H9 (cell line): ENCODE results near the gene WDR81. TPM values are rescaled to one million over a fixed set of nuclear protein-coding genes. Genes with fewer than 3 reads are reported as not detected.

ENCODE experiments used
- DNase-seq: peaks from one replicate; pipeline ENCODE4 v3.0.0-alpha.2; 2017
- H2AFZ ChIP-seq: one replicate; pipeline ENCODE4 v1.6.1; 2013; ENCODE audit warnings: mild to moderate bottlenecking, low read length, control low read depth, moderate library complexity
- H2AK5ac ChIP-seq: 2 replicates; pipeline ENCODE4 v1.6.1; 2013; ENCODE audit warnings: low read length, control low read depth, mixed read lengths; ENCODE audit not compliant: insufficient read length
- H2BK120ac ChIP-seq: one replicate; pipeline ENCODE4 v1.6.1; 2013; ENCODE audit warnings: low read depth, mild to moderate bottlenecking, low read length, control low read depth, inconsistent platforms; ENCODE audit not compliant: poor library complexity, severe bottlenecking
- H2BK12ac ChIP-seq: 2 replicates; pipeline ENCODE4 v1.6.1; 2013; ENCODE audit warnings: low read length, control low read depth, mixed read lengths, low read depth; ENCODE audit not compliant: insufficient read length
- H2BK15ac ChIP-seq: 2 replicates; pipeline ENCODE4 v1.6.1; 2013; ENCODE audit warnings: low read depth, low read length, control low read depth
- H2BK20ac ChIP-seq: one replicate; pipeline ENCODE4 v1.6.1; 2013; ENCODE audit warnings: low read depth, mild to moderate bottlenecking, low read length, control low read depth, inconsistent platforms; ENCODE audit not compliant: poor library complexity, severe bottlenecking
- H2BK5ac ChIP-seq: 2 replicates; pipeline ENCODE4 v1.6.1; 2013; ENCODE audit warnings: low read length, control low read depth, mixed read lengths; ENCODE audit not compliant: insufficient read length
- H3K14ac ChIP-seq: 2 replicates; pipeline ENCODE4 v1.6.1; 2013; ENCODE audit warnings: low read length, control low read depth; ENCODE audit not compliant: insufficient read depth
- H3K18ac ChIP-seq: 2 replicates; pipeline ENCODE4 v1.6.1; 2013; ENCODE audit warnings: low read depth, mild to moderate bottlenecking, mixed read lengths, low read length, control low read depth; ENCODE audit not compliant: insufficient read length
- H3K23ac ChIP-seq: 2 replicates; pipeline ENCODE4 v1.6.1; 2013; ENCODE audit warnings: low read length, control low read depth, mixed read lengths, low read depth; ENCODE audit not compliant: insufficient read length
- H3K23me2 ChIP-seq: 2 replicates; pipeline ENCODE4 v1.6.1; 2013; ENCODE audit warnings: low read depth, mild to moderate bottlenecking, mixed read lengths, low read length, control low read depth; ENCODE audit not compliant: insufficient read length, poor library complexity, severe bottlenecking
- H3K27ac ChIP-seq: 2 replicates; pipeline ENCODE4 v1.5.1; 2013; ENCODE audit warnings: low read length, control low read depth, mixed read lengths, low read depth; ENCODE audit not compliant: insufficient read length
- H3K27me3 ChIP-seq: 2 replicates; pipeline ENCODE4 v1.6.1; 2013; ENCODE audit warnings: low read length, control low read depth, inconsistent platforms; ENCODE audit not compliant: insufficient read depth
- H3K4ac ChIP-seq: 2 replicates; pipeline ENCODE4 v1.6.1; 2013; ENCODE audit warnings: low read depth, mild to moderate bottlenecking, control low read depth, inconsistent platforms, low read length, moderate library complexity
- H3K4me1 ChIP-seq: 2 replicates; pipeline ENCODE4 v1.6.1; 2013; ENCODE audit warnings: low read length, control low read depth, inconsistent platforms; ENCODE audit not compliant: insufficient read depth
- H3K4me2 ChIP-seq: 2 replicates; pipeline ENCODE4 v1.6.1; 2013; ENCODE audit warnings: low read length, control low read depth, mixed read lengths; ENCODE audit not compliant: insufficient read length, insufficient read depth
- H3K56ac ChIP-seq: 2 replicates; pipeline ENCODE4 v1.6.1; 2013; ENCODE audit warnings: low read depth, mild to moderate bottlenecking, mixed read lengths, low read length, control low read depth; ENCODE audit not compliant: insufficient read length
- H3K79me1 ChIP-seq: 2 replicates; pipeline ENCODE4 v1.6.1; 2013; ENCODE audit warnings: low read depth, mild to moderate bottlenecking, moderate library complexity, low read length, control low read depth, inconsistent platforms; ENCODE audit not compliant: insufficient read depth, poor library complexity, severe bottlenecking
- H3K79me2 ChIP-seq: 2 replicates; pipeline ENCODE4 v1.6.1; 2013; ENCODE audit warnings: low read length, control low read depth, inconsistent platforms; ENCODE audit not compliant: insufficient read depth
- H3K9ac ChIP-seq: 2 replicates; pipeline ENCODE4 v1.6.1; 2013; ENCODE audit warnings: low read length, control low read depth, mixed read lengths; ENCODE audit not compliant: insufficient read length; ENCODE audit errors: extremely low read depth
- H3K9me3 ChIP-seq: one replicate; pipeline ENCODE4 v1.6.1; 2013; ENCODE audit warnings: low read depth, low read length, inconsistent platforms; ENCODE audit not compliant: control insufficient read depth
- H3T11ph ChIP-seq: one replicate; pipeline ENCODE4 v1.6.1; 2013; ENCODE audit warnings: mild to moderate bottlenecking, low read length, control low read depth, inconsistent platforms
- H4K20me1 ChIP-seq: one replicate; pipeline ENCODE4 v1.6.1; 2013; ENCODE audit not compliant: control insufficient read depth, insufficient read length, insufficient read depth
- H4K5ac ChIP-seq: 2 replicates; pipeline ENCODE4 v1.6.1; 2013; ENCODE audit warnings: low read depth, mild to moderate bottlenecking, mixed read lengths, low read length, control low read depth; ENCODE audit not compliant: insufficient read length
- H4K8ac ChIP-seq: replicated peaks from 2 replicates; pipeline ENCODE4 v1.6.1; 2013; ENCODE audit warnings: low read length, control low read depth, mixed read lengths, low read depth; ENCODE audit not compliant: insufficient read length
- H4K91ac ChIP-seq: 2 replicates; pipeline ENCODE4 v1.6.1; 2013; ENCODE audit warnings: low read depth, mild to moderate bottlenecking, moderate library complexity, mixed read lengths, low read length, control low read depth; ENCODE audit not compliant: insufficient read length
- H3K27ac Mint-ChIP-seq, 3 experiments: 2 replicates in 2 of 3; 3 replicates in 1 of 3; pipeline ENCODE4 v1.8.0; 2020 to 2021; ENCODE audit warnings: mixed read lengths in 3 of 3, mild to moderate bottlenecking in 1 of 3, moderate library complexity in 1 of 3
- H3K27me3 Mint-ChIP-seq: 2 replicates; pipeline ENCODE4 v1.8.0; 2021; ENCODE audit warnings: low read depth, mild to moderate bottlenecking, moderate library complexity, mixed read lengths
- H3K36me3 Mint-ChIP-seq, 3 experiments: 2 replicates in 2 of 3; 3 replicates in 1 of 3; pipeline ENCODE4 v1.8.0; 2020 to 2021; ENCODE audit warnings: low read depth in 3 of 3, mixed read lengths in 3 of 3; ENCODE audit not compliant: insufficient read depth in 1 of 3
- H3K4me1 Mint-ChIP-seq, 2 experiments: 2 replicates each; pipeline ENCODE4 v1.8.0; 2020; ENCODE audit warnings: mixed read lengths in 2 of 2
- H3K4me3 Mint-ChIP-seq, 2 experiments: 2 replicates in 1 of 2; 3 replicates in 1 of 2; pipeline ENCODE4 v1.8.0; 2020 to 2021; ENCODE audit warnings: mild to moderate bottlenecking in 2 of 2, mixed read lengths in 2 of 2, moderate library complexity in 1 of 2
- H3K9me3 Mint-ChIP-seq, 2 experiments: 2 replicates in 1 of 2; 3 replicates in 1 of 2; pipeline ENCODE4 v1.8.0; 2020; ENCODE audit warnings: mild to moderate bottlenecking in 2 of 2, mixed read lengths in 2 of 2, moderate library complexity in 1 of 2
- WGBS: extraction: QIAGEN DNeasy Blood & Tissue Kit; methylation state at CpG from one replicate; pipeline ENCODE4 v1.1.7; 2013; ENCODE audit warnings: missing lambda C conversion rate, low lambda C conversion rate, mixed read lengths; ENCODE audit not compliant: insufficient read length; ENCODE audit errors: extremely low coverage; 5-methylcytosine and 5-hydroxymethylcytosine counted together
- total RNA-seq: library from RNA; stranded (reverse); gene quantifications from 2 replicates; pipeline ENCODE4 v1.2.1, GENCODE V29; 2021
- TF ChIP-seq, protein P1 (sequence below): fragments of 200-600 bp; sonication (generic); conservative IDR thresholded peaks from 3 replicates; pipeline ENCODE4 v1.8.0; 2021; ENCODE audit warnings: antibody characterized with exemption, mild to moderate bottlenecking

WDR81 gene
- total RNA-seq, 1 experiment from 2014 or later, result 20.2 TPM

DNA sequence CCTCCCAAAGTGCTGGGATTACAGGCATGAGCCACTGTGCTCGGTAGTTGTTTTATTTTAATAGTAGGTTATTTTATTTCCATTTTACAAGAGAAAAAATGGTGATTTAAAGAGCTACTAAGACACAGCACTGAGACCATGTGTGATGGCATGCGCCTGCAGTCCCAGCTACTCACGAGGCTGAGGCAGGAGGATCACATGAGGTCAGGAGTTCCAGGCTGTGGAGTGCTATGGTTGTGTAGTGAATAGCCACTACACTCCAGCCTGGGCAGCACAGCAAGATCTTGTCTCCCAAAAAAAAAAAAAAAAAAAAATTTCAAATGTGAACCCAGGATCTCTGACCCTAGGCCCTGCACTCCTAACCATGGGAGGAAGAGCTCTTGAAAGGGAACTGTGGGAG, 41.1 kb downstream of the WDR81 start:
- Histone ChIP-seq H3T11ph (no peak overlapping the region), H3K4ac (no peak overlapping the region), H4K20me1 (no peaks in the 10 kb centered on the region), H4K8ac (no peak overlapping the region), H3K27ac (no peak overlapping the region), H3K56ac (no peak overlapping the region), H2BK120ac (no peak overlapping the region), H3K4me2 (no peak overlapping the region), H4K91ac (no peak overlapping the region), H3K23ac (no peak overlapping the region), H3K9ac (no peak overlapping the region), H3K27me3 (no peaks in the 10 kb centered on the region), H3K9me3 (no peaks in the 10 kb centered on the region), H3K23me2 (peaks cover 5% of the 10 kb centered on the region), H3K18ac (no peak overlapping the region), H3K79me2 (no peaks in the 10 kb centered on the region), H2BK15ac (no peak overlapping the region), H2AK5ac (no peak overlapping the region), H2BK20ac (no peak overlapping the region), H3K4me1 (peaks cover 6% of the 10 kb centered on the region; the same call in 1 of the 2 replicates), H2BK12ac (no peak overlapping the region), H2BK5ac (no peak overlapping the region), H2AFZ (no peak overlapping the region), H4K5ac (no peak overlapping the region), H3K14ac (no peak overlapping the region), H3K79me1 (no peaks in the 10 kb centered on the region)
- Mint-ChIP-seq H3K9me3 (no peaks in the 10 kb centered on the region), H3K27me3 (peaks cover 2% of the 10 kb centered on the region; the same call in 1 of the 2 replicates), H3K4me3 (no peak overlapping the region), H3K36me3 (peaks cover 0 to 5% (median 2%) of the 10 kb centered on the region in 3 experiments; a peak in 5 of 7 replicates), H3K4me1 (peaks cover 36 to 39% of the 10 kb centered on the region in 2 experiments), H3K27ac (no peak overlapping the region; a peak in 1 of 7 replicates)
- no CpG with 5 or more reads among the region's 3 CpGs for WGBS
- TF ChIP-seq, protein P1, sequence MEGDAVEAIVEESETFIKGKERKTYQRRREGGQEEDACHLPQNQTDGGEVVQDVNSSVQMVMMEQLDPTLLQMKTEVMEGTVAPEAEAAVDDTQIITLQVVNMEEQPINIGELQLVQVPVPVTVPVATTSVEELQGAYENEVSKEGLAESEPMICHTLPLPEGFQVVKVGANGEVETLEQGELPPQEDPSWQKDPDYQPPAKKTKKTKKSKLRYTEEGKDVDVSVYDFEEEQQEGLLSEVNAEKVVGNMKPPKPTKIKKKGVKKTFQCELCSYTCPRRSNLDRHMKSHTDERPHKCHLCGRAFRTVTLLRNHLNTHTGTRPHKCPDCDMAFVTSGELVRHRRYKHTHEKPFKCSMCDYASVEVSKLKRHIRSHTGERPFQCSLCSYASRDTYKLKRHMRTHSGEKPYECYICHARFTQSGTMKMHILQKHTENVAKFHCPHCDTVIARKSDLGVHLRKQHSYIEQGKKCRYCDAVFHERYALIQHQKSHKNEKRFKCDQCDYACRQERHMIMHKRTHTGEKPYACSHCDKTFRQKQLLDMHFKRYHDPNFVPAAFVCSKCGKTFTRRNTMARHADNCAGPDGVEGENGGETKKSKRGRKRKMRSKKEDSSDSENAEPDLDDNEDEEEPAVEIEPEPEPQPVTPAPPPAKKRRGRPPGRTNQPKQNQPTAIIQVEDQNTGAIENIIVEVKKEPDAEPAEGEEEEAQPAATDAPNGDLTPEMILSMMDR, result no peak
- DNase-seq, result no peak
